Measurements from ENCODE around the gene COL6A3.

GRCh38 chr2:237300739-237301138 lies 113.2 kb downstream of the COL6A3 start:
- no peak for TF ChIP-seq POLR2AphosphoS5 (IDR thresholded peaks at IDR 0.05)
- TF ChIP-seq CTCF (IDR thresholded peaks at IDR 0.05): no peak
- TF ChIP-seq POLR2A (IDR thresholded peaks at IDR 0.05): no peak

All from prostate gland (tissue), 2 donors.